C4-2B (cell line): ENCODE measurements around the gene VSIG10.
"Not testable (repeated sequence)": the region's sequence is repeated elsewhere in the genome, so short reads cannot be mapped to it uniquely, and the experiment has no call there.

ENCODE experiments used
- ZFX ChIP-seq: fragments of 450-650 bp; IDR thresholded peaks from 2 replicates; pipeline ENCODE4 v1.6.1; 2017
- TF ChIP-seq, protein P1 (sequence below): fragments of 450-650 bp; conservative IDR thresholded peaks from 2 replicates; pipeline ENCODE4 v1.5.1; 2017; ENCODE audit warnings: mild to moderate bottlenecking

DNA sequence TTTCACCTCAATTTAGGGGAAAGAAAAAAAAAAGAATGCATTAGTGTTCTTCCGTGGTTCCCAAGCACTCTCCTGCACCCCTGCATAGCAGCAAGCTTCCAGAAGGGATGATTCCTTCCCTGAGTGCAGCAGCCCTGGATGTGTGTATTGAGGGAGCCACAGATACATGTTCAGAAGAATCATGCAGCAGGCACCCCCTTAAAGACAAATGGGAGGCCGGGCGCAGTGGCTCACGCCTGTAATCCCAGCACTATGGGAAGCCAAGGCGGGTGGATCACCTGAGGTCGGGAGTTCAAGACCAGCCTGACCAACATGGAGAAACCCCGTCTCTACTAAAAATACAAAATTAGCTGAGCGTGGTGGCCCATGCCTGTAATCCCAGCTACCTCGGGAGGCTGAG, 22.3 kb downstream of the VSIG10 start:
- TF ChIP-seq, protein P1, sequence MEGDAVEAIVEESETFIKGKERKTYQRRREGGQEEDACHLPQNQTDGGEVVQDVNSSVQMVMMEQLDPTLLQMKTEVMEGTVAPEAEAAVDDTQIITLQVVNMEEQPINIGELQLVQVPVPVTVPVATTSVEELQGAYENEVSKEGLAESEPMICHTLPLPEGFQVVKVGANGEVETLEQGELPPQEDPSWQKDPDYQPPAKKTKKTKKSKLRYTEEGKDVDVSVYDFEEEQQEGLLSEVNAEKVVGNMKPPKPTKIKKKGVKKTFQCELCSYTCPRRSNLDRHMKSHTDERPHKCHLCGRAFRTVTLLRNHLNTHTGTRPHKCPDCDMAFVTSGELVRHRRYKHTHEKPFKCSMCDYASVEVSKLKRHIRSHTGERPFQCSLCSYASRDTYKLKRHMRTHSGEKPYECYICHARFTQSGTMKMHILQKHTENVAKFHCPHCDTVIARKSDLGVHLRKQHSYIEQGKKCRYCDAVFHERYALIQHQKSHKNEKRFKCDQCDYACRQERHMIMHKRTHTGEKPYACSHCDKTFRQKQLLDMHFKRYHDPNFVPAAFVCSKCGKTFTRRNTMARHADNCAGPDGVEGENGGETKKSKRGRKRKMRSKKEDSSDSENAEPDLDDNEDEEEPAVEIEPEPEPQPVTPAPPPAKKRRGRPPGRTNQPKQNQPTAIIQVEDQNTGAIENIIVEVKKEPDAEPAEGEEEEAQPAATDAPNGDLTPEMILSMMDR = not testable (repeated sequence)
- TF ChIP-seq ZFX = not testable (repeated sequence)
